HG03066 (cell line): ENCODE measurements around the gene STAM.
"Not testable (repeated sequence)": the region's sequence is repeated elsewhere in the genome, so short reads cannot be mapped to it uniquely, and the experiment has no call there.

Experiments
- ATAC-seq: cut with Tn5 transposase; IDR thresholded peaks from one replicate; pipeline ENCODE4 v1.9.1; 2021; ENCODE audit warnings: low read depth; ENCODE audit not compliant: unreplicated experiment

STAM gene

GRCh38 chr10:17716161-17716560, 72.2 kb downstream of the STAM start:
- ATAC-seq: no peak

GRCh38 chr10:17722317-17723014, 78.5 kb downstream of the STAM start:
- ATAC-seq: not testable (repeated sequence)

GRCh38 chr10:17725703-17726102, 81.8 kb downstream of the STAM start:
- ATAC-seq: no peak

GRCh38 chr10:17729630-17730029, 85.7 kb downstream of the STAM start:
- ATAC-seq: no peak

GRCh38 chr10:17730667-17731066, 86.7 kb downstream of the STAM start:
- ATAC-seq: no peak

- no peak for ATAC-seq
Observed at GRCh38 chr10:17731331-17732020, 87.5 kb downstream of the STAM start.

- no peak for ATAC-seq
Observed at GRCh38 chr10:17733620-17734019, 89.7 kb downstream of the STAM start.

GRCh38 chr10:17734432-17735080, 90.6 kb downstream of the STAM start:
- no peak for ATAC-seq

GRCh38 chr10:17735166-17735941, 91.4 kb downstream of the STAM start:
- no peak for ATAC-seq

GRCh38 chr10:17736223-17736622, 92.3 kb downstream of the STAM start:
- ATAC-seq: no peak

GRCh38 chr10:17737027-17737965, 93.3 kb downstream of the STAM start:
- ATAC-seq: no peak

GRCh38 chr10:17740668-17741067, 96.7 kb downstream of the STAM start:
- ATAC-seq: no peak

- ATAC-seq: peak; percentile 69
Observed at GRCh38 chr10:17742918-17743317, 99.0 kb downstream of the STAM start.

- no peak for ATAC-seq
Observed at GRCh38 chr10:17743437-17743836, 99.5 kb downstream of the STAM start.

- no peak for ATAC-seq
Observed at GRCh38 chr10:17744341-17744861, 100.5 kb downstream of the STAM start.

- no peak for ATAC-seq
Observed at GRCh38 chr10:17747883-17748550, 104.1 kb downstream of the STAM start.

- ATAC-seq: no peak
Observed at GRCh38 chr10:17749890-17750289, 105.9 kb downstream of the STAM start.

- ATAC-seq: no peak
Observed at GRCh38 chr10:17751781-17752445, 108.0 kb downstream of the STAM start, which contains the start of gene TMEM236. Gene TMEM236, plus strand, starts transcription at chr10:17752201. Its CDS starts 95 bp downstream, at chr10:17752296.
